Endothelial cell of umbilical vein (primary cell): ENCODE measurements around the gene ZNF223. TPM values are rescaled to one million over a fixed set of nuclear protein-coding genes. Genes with fewer than 3 reads are reported as not detected.

Experiments used
- BruUV-seq: library from RNA; stranded (reverse); fragments of 400-500 nt; replicated peaks from 2 replicates; lab custom pipeline; 2021; lab: Mats Ljungman, UMichigan
- CTCF ChIA-PET: fragments of 300-600, 350-600 bp; sonication (Branson Sonifier 250); formaldehyde crosslinking; loops from one replicate; lab custom pipeline; 2021; ENCODE audit warnings: antibody characterized with exemption, inconsistent platforms; lab: Charles Lee
- POLR2A ChIA-PET: fragments of 300-600, 350-600 bp; sonication (Branson Sonifier 250); formaldehyde crosslinking; loops from one replicate; lab custom pipeline; 2021; ENCODE audit warnings: antibody characterized with exemption, inconsistent platforms; lab: Charles Lee
- DNase-seq: peaks from one replicate; pipeline ENCODE4 v3.0.0-alpha.2; 2011; ENCODE audit warnings: low read depth, low spot score
- FAIRE-seq: peaks from 2 replicates; lab custom pipeline; 2011; peaks lifted over from hg19 to GRCh38; lab: Jason Lieb, UNC
- H2AFZ ChIP-seq: 2 replicates; pipeline ENCODE4 v1.6.0; 2012; ENCODE audit warnings: low read depth, low read length, control low read depth, inconsistent platforms
- H3K27ac ChIP-seq: 2 replicates; pipeline ENCODE4 v1.5.1; 2011; ENCODE audit warnings: low read depth, mild to moderate bottlenecking, control low read depth, low read length, moderate library complexity; ENCODE audit not compliant: insufficient read depth
- H3K27me3 ChIP-seq, 2 experiments: 2 replicates each; pipeline versions ENCODE4 v1.6.0 to v1.6.1; 2011; ENCODE audit warnings: low read length in 2 of 2, mixed read lengths in 1 of 2; ENCODE audit not compliant: control insufficient read depth in 2 of 2, insufficient read depth in 2 of 2
- H3K36me3 ChIP-seq, 2 experiments: 2 replicates in 1 of 2; 3 replicates in 1 of 2; pipeline ENCODE4 v1.5.1; 2011; ENCODE audit warnings: low read length in 2 of 2, mild to moderate bottlenecking in 1 of 2, moderate library complexity in 1 of 2; ENCODE audit not compliant: control insufficient read depth in 2 of 2, insufficient read depth in 2 of 2; ENCODE audit errors: extremely low read depth in 1 of 2
- H3K4me1 ChIP-seq: 3 replicates; pipeline ENCODE4 v1.5.1; 2011; ENCODE audit warnings: mild to moderate bottlenecking, low read length; ENCODE audit not compliant: control insufficient read depth, insufficient read depth; ENCODE audit errors: extremely low read depth
- H3K4me2 ChIP-seq: 2 replicates; pipeline ENCODE4 v1.6.1; 2011; ENCODE audit warnings: low read length, control low read depth, mixed read lengths; ENCODE audit not compliant: insufficient read depth
- H3K4me3 ChIP-seq, 3 experiments: fragments of 200-600 bp in 1 of 3; sonication (generic), shearing (Covaris generic) in 1 of 3; replicated peaks in 1 of 3; 2 replicates each; pipeline ENCODE4 v1.5.1; 2011 to 2016; ENCODE audit warnings: control low read depth in 3 of 3, low read length in 3 of 3, mild to moderate bottlenecking in 2 of 3, inconsistent platforms in 1 of 3, low read depth in 1 of 3, moderate library complexity in 1 of 3; ENCODE audit not compliant: insufficient read depth in 1 of 3
- H3K79me2 ChIP-seq: 2 replicates; pipeline ENCODE4 v1.6.0; 2012; ENCODE audit warnings: low read length, inconsistent platforms; ENCODE audit not compliant: control insufficient read depth, insufficient read depth
- H3K9ac ChIP-seq: replicated peaks from 2 replicates; pipeline ENCODE3; 2011; ENCODE audit warnings: low read length, control low read depth; ENCODE audit not compliant: insufficient read depth; ENCODE audit errors: extremely low read depth
- H3K9me1 ChIP-seq: replicated peaks from 3 replicates; pipeline ENCODE4 v1.6.0; 2011; ENCODE audit warnings: mild to moderate bottlenecking, low read length; ENCODE audit not compliant: control insufficient read depth, insufficient read depth; ENCODE audit errors: extremely low read depth
- H3K9me3 ChIP-seq: replicated peaks from 2 replicates; pipeline ENCODE4 v1.5.1; 2012; ENCODE audit warnings: low read length, inconsistent platforms; ENCODE audit not compliant: control insufficient read depth, insufficient read depth
- H4K20me1 ChIP-seq: replicated peaks from 2 replicates; pipeline ENCODE3; 2011; ENCODE audit warnings: mild to moderate bottlenecking, low read length; ENCODE audit not compliant: control insufficient read depth, insufficient read depth; ENCODE audit errors: extremely low read depth
- CTCF ChIP-seq, 2 donors: IDR thresholded peaks; 1 replicate in 1 of 2; 2 replicates in 1 of 2; pipeline ENCODE4 v1.5.1; 2011; ENCODE audit warnings: low read length in 2 of 2, mild to moderate bottlenecking in 2 of 2, moderate library complexity in 2 of 2, control low read depth in 1 of 2, inconsistent platforms in 1 of 2, low read depth in 1 of 2; ENCODE audit not compliant: insufficient read depth in 1 of 2; ENCODE audit errors: extremely low read depth in 1 of 2
- FOS ChIP-seq: IDR thresholded peaks from 2 replicates; pipeline ENCODE4 v1.6.1; 2011; ENCODE audit warnings: mild to moderate bottlenecking, low read length, moderate library complexity, borderline replicate concordance; ENCODE audit not compliant: insufficient read depth
- JUN ChIP-seq: IDR thresholded peaks from 2 replicates; pipeline ENCODE4 v1.6.1; 2011; ENCODE audit warnings: borderline replicate concordance, low read depth; ENCODE audit not compliant: insufficient read length, insufficient read depth
- POLR2AphosphoS5 ChIP-seq: IDR thresholded peaks from 2 replicates; pipeline ENCODE4 v1.6.1; 2012; ENCODE audit warnings: low read depth, mild to moderate bottlenecking, control low read depth, low read length, moderate library complexity; ENCODE audit not compliant: insufficient read depth
- dilution Hi-C: fragments of 300-500 bp; cut with MboI; formaldehyde crosslinking; loops from one replicate; pipeline ENCODE4 v1.15.0; 2019; ENCODE audit warnings: low sequenced_read_pairs; ENCODE audit not compliant: extremely low pct_ligation_motif_present
- intact Hi-C: fragments of 100-400 bp; cut with micrococcal nuclease; formaldehyde crosslinking; loops from one replicate; pipeline ENCODE4 v1.10.0; 2022
- polyA plus RNA-seq, 4 experiments: library from polyadenylated mRNA; depleted of rRNA in 3 of 4; stranded (reverse) in 3 of 4; unstranded in 1 of 4; fragments of >200 nt; gene quantifications; 2 replicates each; pipeline versions ENCODE4 v1.2.1 to v1.2.3, GENCODE V29; 2011 to 2012; ENCODE audit warnings: missing spikeins in 1 of 4
- total RNA-seq: library from RNA; stranded (reverse); gene quantifications from 2 replicates; pipeline ENCODE4 v1.2.3, GENCODE V29; 2021

Gene ZNF223
- total and polyA plus RNA-seq, 2 donors (not counting 3 experiments of a cell fraction or from before 2014, with no cell fraction given) = 1.6 to 3.7 TPM

GRCh38 chr19:44050740-44051649, 841 bp upstream of the ZNF223 start:
- Histone ChIP-seq H3K9me1 (no peaks in the 10 kb centered on the region), H3K4me1 (peaks cover 11% of the 10 kb centered on the region), H3K4me2 (peak overlapping the region; percentile 74), H3K36me3 (no peaks in the 10 kb centered on the region), H3K4me3 (peak overlapping the region; percentile 48 to 64 (median 61)), H2AFZ (peak overlapping the region; percentile 70), H3K79me2 (no peaks in the 10 kb centered on the region), H4K20me1 (no peaks in the 10 kb centered on the region), H3K27me3 (peaks cover 4 to 9% of the 10 kb centered on the region in 2 experiments), H3K9ac (peak overlapping the region; percentile 0), H3K9me3 (no peaks in the 10 kb centered on the region), H3K27ac (no peak overlapping the region)
- FAIRE-seq (no peak), DNase-seq (no peak)
- BruUV-seq = no TSS peak
- intact Hi-C loops = loop anchor here (1.0 to 5.0 kb wide), 6 partner anchors 21 to 162 kb away; partner anchors contain the start of genes ZNF155, ZNF222, ZNF225 and ZNF227
- ChIA-PET CTCF (interaction anchor here (0.8 kb wide), 1 partner anchor 100 kb away, joined by 3 read pairs; the partner anchor contains the start of gene ZNF221), POLR2A (no interaction called here)
- dilution Hi-C loops = no loop called here
- no peak for TF ChIP-seq POLR2AphosphoS5
- no peak for TF ChIP-seq JUN
- no peak for TF ChIP-seq FOS
- TF ChIP-seq CTCF (IDR thresholded peaks at IDR 0.05; ENCODE audit: extremely low read depth in 1 of 2, insufficient read depth in 1 of 2, low read depth in 1 of 2, low read length in 2 of 2) = no peak
